Fibroblast of lung (primary cell): Measurements from ENCODE around the gene LDLRAD3.

Source experiments
- EZH2 ChIP-seq: IDR thresholded peaks from 2 replicates; pipeline ENCODE4 v1.5.1; 2012; ENCODE audit warnings: low read length, control low read depth, mild to moderate bottlenecking; ENCODE audit errors: missing control alignments
- TF ChIP-seq, protein P1 (sequence below), 2 donors: IDR thresholded peaks in 1 of 2; conservative IDR thresholded peaks in 1 of 2; 1 replicate in 1 of 2; 2 replicates in 1 of 2; pipeline ENCODE4 v1.5.1; 2011 to 2012; ENCODE audit warnings: low read length in 2 of 2, control low read depth in 1 of 2, inconsistent platforms in 1 of 2, low read depth in 1 of 2, mild to moderate bottlenecking in 1 of 2

GRCh38 chr11:36160091-36160490 is 216.2 kb downstream of the LDLRAD3 start:
- TF ChIP-seq EZH2, result no peak
- TF ChIP-seq, protein P1, sequence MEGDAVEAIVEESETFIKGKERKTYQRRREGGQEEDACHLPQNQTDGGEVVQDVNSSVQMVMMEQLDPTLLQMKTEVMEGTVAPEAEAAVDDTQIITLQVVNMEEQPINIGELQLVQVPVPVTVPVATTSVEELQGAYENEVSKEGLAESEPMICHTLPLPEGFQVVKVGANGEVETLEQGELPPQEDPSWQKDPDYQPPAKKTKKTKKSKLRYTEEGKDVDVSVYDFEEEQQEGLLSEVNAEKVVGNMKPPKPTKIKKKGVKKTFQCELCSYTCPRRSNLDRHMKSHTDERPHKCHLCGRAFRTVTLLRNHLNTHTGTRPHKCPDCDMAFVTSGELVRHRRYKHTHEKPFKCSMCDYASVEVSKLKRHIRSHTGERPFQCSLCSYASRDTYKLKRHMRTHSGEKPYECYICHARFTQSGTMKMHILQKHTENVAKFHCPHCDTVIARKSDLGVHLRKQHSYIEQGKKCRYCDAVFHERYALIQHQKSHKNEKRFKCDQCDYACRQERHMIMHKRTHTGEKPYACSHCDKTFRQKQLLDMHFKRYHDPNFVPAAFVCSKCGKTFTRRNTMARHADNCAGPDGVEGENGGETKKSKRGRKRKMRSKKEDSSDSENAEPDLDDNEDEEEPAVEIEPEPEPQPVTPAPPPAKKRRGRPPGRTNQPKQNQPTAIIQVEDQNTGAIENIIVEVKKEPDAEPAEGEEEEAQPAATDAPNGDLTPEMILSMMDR (conservative IDR thresholded peaks at IDR 0.05 in 1 of 2, IDR thresholded peaks at IDR 0.05 in 1 of 2; ENCODE audit: low read depth in 1 of 2, low read length in 2 of 2), result no peak
